CD8-positive, alpha-beta memory T cell (primary cell): ENCODE data around the gene CRADD. TPM values are rescaled to one million over a fixed set of nuclear protein-coding genes. Genes with fewer than 3 reads are reported as not detected.

ENCODE experiments used
- CTCF ChIA-PET: fragments of 350-600 bp; sonication (Branson Sonifier 250); formaldehyde crosslinking; loops from one replicate; lab custom pipeline; 2021; ENCODE audit warnings: antibody characterized with exemption; lab: Charles Lee
- POLR2A ChIA-PET: fragments of 350-600 bp; sonication (Branson Sonifier 250); formaldehyde crosslinking; loops from one replicate; lab custom pipeline; 2021; ENCODE audit warnings: antibody characterized with exemption; lab: Charles Lee
- DNase-seq, 5 donors: peaks; one replicate each; pipeline versions ENCODE4 v3.0.0 to v3.0.0-alpha.2; 2020 to 2022; ENCODE audit warnings: mixed read lengths in 1 of 5
- H3K27ac ChIP-seq: one replicate; pipeline ENCODE4 v1.7.0; 2013; ENCODE audit warnings: low read depth, mild to moderate bottlenecking, low read length, moderate library complexity
- H3K27me3 ChIP-seq: 2 replicates; pipeline ENCODE4 v1.7.0; 2013; ENCODE audit warnings: low read length, mild to moderate bottlenecking; ENCODE audit not compliant: insufficient read depth, poor library complexity, severe bottlenecking
- H3K36me3 ChIP-seq: 2 replicates; pipeline ENCODE4 v1.7.0; 2013; ENCODE audit warnings: mild to moderate bottlenecking, low read length, moderate library complexity; ENCODE audit not compliant: insufficient read depth
- H3K4me1 ChIP-seq: 2 replicates; pipeline ENCODE4 v1.7.0; 2013; ENCODE audit warnings: mild to moderate bottlenecking, low read length, moderate library complexity; ENCODE audit not compliant: insufficient read depth
- H3K4me3 ChIP-seq: 2 replicates; pipeline ENCODE4 v1.7.0; 2013; ENCODE audit warnings: mild to moderate bottlenecking, low read length
- H3K9me3 ChIP-seq: 2 replicates; pipeline ENCODE4 v1.7.0; 2013; ENCODE audit warnings: mild to moderate bottlenecking, low read length
- H3K27ac Mint-ChIP-seq, 8 donors: one replicate each; pipeline ENCODE4 v1.8.0; 2020 to 2021; ENCODE audit warnings: mixed read lengths in 8 of 8, mild to moderate bottlenecking in 6 of 8, inconsistent platforms in 3 of 8, moderate library complexity in 3 of 8
- H3K27me3 Mint-ChIP-seq, 2 donors: one replicate each; pipeline ENCODE4 v1.8.0; 2020 to 2021; ENCODE audit warnings: mixed read lengths in 2 of 2, mild to moderate bottlenecking in 1 of 2, moderate library complexity in 1 of 2
- H3K36me3 Mint-ChIP-seq, 3 donors: one replicate each; pipeline ENCODE4 v1.8.0; 2020 to 2021; ENCODE audit warnings: mixed read lengths in 3 of 3, inconsistent platforms in 1 of 3, mild to moderate bottlenecking in 1 of 3
- H3K4me1 Mint-ChIP-seq, 3 donors: one replicate each; pipeline ENCODE4 v1.8.0; 2020 to 2021; ENCODE audit warnings: mixed read lengths in 3 of 3, inconsistent platforms in 1 of 3, mild to moderate bottlenecking in 1 of 3
- H3K4me3 Mint-ChIP-seq, 7 donors: one replicate each; pipeline ENCODE4 v1.8.0; 2020 to 2021; ENCODE audit warnings: mixed read lengths in 7 of 7, mild to moderate bottlenecking in 6 of 7, moderate library complexity in 4 of 7, inconsistent platforms in 2 of 7
- H3K9me3 Mint-ChIP-seq, 5 donors: one replicate each; pipeline ENCODE4 v1.8.0; 2020 to 2022; ENCODE audit warnings: mixed read lengths in 5 of 5, mild to moderate bottlenecking in 3 of 5, moderate library complexity in 2 of 5, inconsistent platforms in 1 of 5
- polyA plus RNA-seq: library from polyadenylated mRNA; unstranded; fragments of 300-500 nt; fragmentation: Illumina TruSeq; gene quantifications from one replicate; pipeline ENCODE4 v1.2.3, GENCODE V29; 2021
- total RNA-seq, 2 experiments: library from RNA; stranded (reverse); gene quantifications; one replicate each; pipeline ENCODE4 v1.2.3, GENCODE V29; 2021

The CRADD gene
- total and polyA plus RNA-seq, 3 experiments from 2014 or later: 8.6 to 13.2 (median 11.7) TPM

GRCh38 chr12:93784339-93785086 lies 107.3 kb downstream of the CRADD start:
- Mint-ChIP-seq H3K36me3 (peaks cover 2 to 14% (median 7%) of the 10 kb centered on the region in 3 donors), H3K9me3 (peaks cover 0 to 3% (median 0%) of the 10 kb centered on the region in 5 donors), H3K4me3 (peak overlapping the region in 6 of 7 donors; percentile 3 to 66 (median 44)), H3K4me1 (peaks cover 32 to 46% (median 41%) of the 10 kb centered on the region in 3 donors), H3K27ac (peak overlapping the region; percentile 31 to 92 (median 70)), H3K27me3 (peaks cover 0 to 1% of the 10 kb centered on the region in 2 donors)
- Histone ChIP-seq H3K4me1 (peaks cover 23% of the 10 kb centered on the region), H3K9me3 (no peaks in the 10 kb centered on the region), H3K4me3 (no peak overlapping the region), H3K27me3 (no peaks in the 10 kb centered on the region), H3K36me3 (no peaks in the 10 kb centered on the region), H3K27ac (no peak overlapping the region)
- CTCF ChIA-PET: no interaction called here
- POLR2A ChIA-PET: no interaction called here
- DNase-seq: peak in 2 of 5 donors; percentile 23 to 49

- no peak overlapping the region for H3K4me3 ChIP-seq
- POLR2A ChIA-PET: no interaction called here
Observed at GRCh38 chr12:93785249-93786010, 108.3 kb downstream of the CRADD start.

GRCh38 chr12:93786656-93787397 lies 109.7 kb downstream of the CRADD start:
- Histone ChIP-seq H3K27ac (no peak overlapping the region), H3K27me3 (no peaks in the 10 kb centered on the region), H3K36me3 (no peaks in the 10 kb centered on the region), H3K4me1 (peaks cover 23% of the 10 kb centered on the region), H3K9me3 (no peaks in the 10 kb centered on the region), H3K4me3 (no peak overlapping the region)
- no peak for DNase-seq
- Mint-ChIP-seq H3K27me3 (peaks cover 0 to 1% of the 10 kb centered on the region in 2 donors), H3K27ac (no peak overlapping the region), H3K4me1 (peaks cover 36 to 47% (median 39%) of the 10 kb centered on the region in 3 donors), H3K4me3 (no peak overlapping the region), H3K9me3 (no peaks in the 10 kb centered on the region), H3K36me3 (peaks cover 2 to 5% (median 3%) of the 10 kb centered on the region in 3 donors)
- ChIA-PET POLR2A (no interaction called here), CTCF (no interaction called here)

More at GRCh38 chr12:93785249-93786010, 108.3 kb downstream of the CRADD start:
- no peaks in the 10 kb centered on the region for H3K27me3 ChIP-seq
- peak in 4 of 5 donors; percentile 6 to 61 (median 20) for DNase-seq
- peaks cover 23% of the 10 kb centered on the region for H3K4me1 ChIP-seq
- CTCF ChIA-PET: no interaction called here
- Mint-ChIP-seq H3K27me3 (peaks cover 0 to 1% of the 10 kb centered on the region in 2 donors), H3K4me1 (peaks cover 36 to 52% (median 43%) of the 10 kb centered on the region in 3 donors), H3K4me3 (peak overlapping the region in 4 of 7 donors; percentile 9 to 59 (median 24)), H3K36me3 (peaks cover 2 to 5% (median 3%) of the 10 kb centered on the region in 3 donors), H3K9me3 (peaks cover 0 to 3% (median 0%) of the 10 kb centered on the region in 5 donors), H3K27ac (peak overlapping the region in 6 of 8 donors; percentile 9 to 74 (median 70))
- H3K9me3 ChIP-seq: no peaks in the 10 kb centered on the region
- H3K36me3 ChIP-seq: no peaks in the 10 kb centered on the region
- no peak overlapping the region for H3K27ac ChIP-seq

- Histone ChIP-seq H3K27ac (no peak overlapping the region), H3K4me1 (peaks cover 19% of the 10 kb centered on the region), H3K4me3 (no peak overlapping the region), H3K27me3 (no peaks in the 10 kb centered on the region), H3K9me3 (no peaks in the 10 kb centered on the region), H3K36me3 (no peaks in the 10 kb centered on the region)
- DNase-seq: no peak
- H3K9me3 Mint-ChIP-seq: no peaks in the 10 kb centered on the region
- POLR2A ChIA-PET: no interaction called here
- H3K4me3 Mint-ChIP-seq: no peak overlapping the region
- peak overlapping the region in 2 of 8 donors; percentile 4 to 44 for H3K27ac Mint-ChIP-seq
- H3K27me3 Mint-ChIP-seq: peaks cover 0 to 1% of the 10 kb centered on the region in 2 donors
- peaks cover 2 to 5% (median 3%) of the 10 kb centered on the region in 3 donors for H3K36me3 Mint-ChIP-seq
- H3K4me1 Mint-ChIP-seq: peaks cover 34 to 44% (median 36%) of the 10 kb centered on the region in 3 donors
- CTCF ChIA-PET: no interaction called here
Observed at GRCh38 chr12:93788853-93789252, 111.7 kb downstream of the CRADD start.

GRCh38 chr12:93789767-93790166 lies 112.6 kb downstream of the CRADD start:
- no peaks in the 10 kb centered on the region for H3K36me3 ChIP-seq
- H3K9me3 Mint-ChIP-seq: no peaks in the 10 kb centered on the region
- peaks cover 25 to 35% (median 27%) of the 10 kb centered on the region in 3 donors for H3K4me1 Mint-ChIP-seq
- H3K36me3 Mint-ChIP-seq: peaks cover 2 to 5% (median 3%) of the 10 kb centered on the region in 3 donors
- H3K4me1 ChIP-seq: peaks cover 10% of the 10 kb centered on the region
- peak overlapping the region in 2 of 8 donors; percentile 6 to 40 for H3K27ac Mint-ChIP-seq
- no peak overlapping the region for H3K4me3 ChIP-seq
- POLR2A ChIA-PET: no interaction called here
- no peak overlapping the region for H3K27ac ChIP-seq
- H3K27me3 ChIP-seq: no peaks in the 10 kb centered on the region
- DNase-seq: no peak
- no peak overlapping the region for H3K4me3 Mint-ChIP-seq
- H3K9me3 ChIP-seq: no peaks in the 10 kb centered on the region
- CTCF ChIA-PET: no interaction called here
- peaks cover 0 to 1% of the 10 kb centered on the region in 2 donors for H3K27me3 Mint-ChIP-seq

GRCh38 chr12:93790472-93791152 lies 113.4 kb downstream of the CRADD start:
- no peak for DNase-seq

GRCh38 chr12:93793007-93793406 lies 115.8 kb downstream of the CRADD start:
- Mint-ChIP-seq H3K27ac (no peak overlapping the region), H3K27me3 (peaks cover 0 to 3% of the 10 kb centered on the region in 2 donors), H3K4me1 (peaks cover 14 to 21% (median 20%) of the 10 kb centered on the region in 3 donors), H3K9me3 (no peaks in the 10 kb centered on the region), H3K4me3 (no peak overlapping the region), H3K36me3 (peaks cover under 1 to 5% (median under 1%) of the 10 kb centered on the region in 3 donors)
- Histone ChIP-seq H3K27me3 (no peaks in the 10 kb centered on the region), H3K4me1 (peaks cover 6% of the 10 kb centered on the region), H3K4me3 (no peak overlapping the region), H3K27ac (no peak overlapping the region), H3K36me3 (no peaks in the 10 kb centered on the region), H3K9me3 (no peaks in the 10 kb centered on the region)
- ChIA-PET CTCF (no interaction called here), POLR2A (no interaction called here)
- DNase-seq: no peak

More at GRCh38 chr12:93790472-93791152, 113.4 kb downstream of the CRADD start:
- H3K27ac Mint-ChIP-seq: no peak overlapping the region
- CTCF ChIA-PET: no interaction called here
- Histone ChIP-seq H3K27ac (no peak overlapping the region), H3K9me3 (no peaks in the 10 kb centered on the region), H3K4me1 (peaks cover 6% of the 10 kb centered on the region), H3K36me3 (no peaks in the 10 kb centered on the region), H3K4me3 (no peak overlapping the region), H3K27me3 (no peaks in the 10 kb centered on the region)
- peaks cover 0 to 1% of the 10 kb centered on the region in 2 donors for H3K27me3 Mint-ChIP-seq
- H3K4me3 Mint-ChIP-seq: no peak overlapping the region
- POLR2A ChIA-PET: no interaction called here
- peaks cover 2 to 5% (median 3%) of the 10 kb centered on the region in 3 donors for H3K36me3 Mint-ChIP-seq
- no peaks in the 10 kb centered on the region for H3K9me3 Mint-ChIP-seq
- H3K4me1 Mint-ChIP-seq: peaks cover 18 to 26% (median 18%) of the 10 kb centered on the region in 3 donors
